ENCODE measurements around the gene ZMYND8. TPM values are rescaled to one million over a fixed set of nuclear protein-coding genes. Genes with fewer than 3 reads are reported as not detected.
"Not testable (repeated sequence)": the region's sequence is repeated elsewhere in the genome, so short reads cannot be mapped to it uniquely, and the experiment has no call there.

Gene ZMYND8
- total RNA-seq, 1 donor from 2014 or later = 19.2 TPM

DNA sequence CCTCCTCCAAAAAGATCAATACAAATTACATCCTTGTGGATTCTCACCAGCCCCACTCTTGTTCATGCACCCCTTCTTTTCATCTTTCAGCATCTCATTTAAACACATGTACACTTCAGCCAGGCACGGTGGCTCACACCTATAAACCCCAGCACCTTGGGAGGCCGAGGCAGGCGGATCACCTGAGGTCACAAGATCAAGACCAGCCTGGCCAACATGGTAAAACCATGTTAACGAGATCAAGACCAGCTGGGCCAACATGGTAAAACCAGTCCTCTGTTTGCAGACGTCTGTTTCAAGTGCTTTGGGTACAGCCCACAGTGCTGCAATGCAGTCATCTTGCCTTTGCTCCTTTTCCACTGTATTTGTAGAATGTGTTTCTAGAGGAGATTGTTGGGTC, 45.3 kb downstream of the ZMYND8 start:
- H3K27me3 ChIP-seq (ENCODE audit: control insufficient read depth, insufficient read depth, low read length) = no peaks in the 10 kb centered on the region
- H3K4me3 ChIP-seq (ENCODE audit: low read depth, low read length) = no peak overlapping the region
- H3K36me3 ChIP-seq (ENCODE audit: control insufficient read depth, insufficient read depth, low read length) = peaks cover 2% of the 10 kb centered on the region
- DNase-seq (ENCODE audit: low read depth) = no peak
- TF ChIP-seq, protein P1, sequence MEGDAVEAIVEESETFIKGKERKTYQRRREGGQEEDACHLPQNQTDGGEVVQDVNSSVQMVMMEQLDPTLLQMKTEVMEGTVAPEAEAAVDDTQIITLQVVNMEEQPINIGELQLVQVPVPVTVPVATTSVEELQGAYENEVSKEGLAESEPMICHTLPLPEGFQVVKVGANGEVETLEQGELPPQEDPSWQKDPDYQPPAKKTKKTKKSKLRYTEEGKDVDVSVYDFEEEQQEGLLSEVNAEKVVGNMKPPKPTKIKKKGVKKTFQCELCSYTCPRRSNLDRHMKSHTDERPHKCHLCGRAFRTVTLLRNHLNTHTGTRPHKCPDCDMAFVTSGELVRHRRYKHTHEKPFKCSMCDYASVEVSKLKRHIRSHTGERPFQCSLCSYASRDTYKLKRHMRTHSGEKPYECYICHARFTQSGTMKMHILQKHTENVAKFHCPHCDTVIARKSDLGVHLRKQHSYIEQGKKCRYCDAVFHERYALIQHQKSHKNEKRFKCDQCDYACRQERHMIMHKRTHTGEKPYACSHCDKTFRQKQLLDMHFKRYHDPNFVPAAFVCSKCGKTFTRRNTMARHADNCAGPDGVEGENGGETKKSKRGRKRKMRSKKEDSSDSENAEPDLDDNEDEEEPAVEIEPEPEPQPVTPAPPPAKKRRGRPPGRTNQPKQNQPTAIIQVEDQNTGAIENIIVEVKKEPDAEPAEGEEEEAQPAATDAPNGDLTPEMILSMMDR (IDR thresholded peaks at IDR 0.05; ENCODE audit: insufficient read depth, low read length, poor library complexity, severe bottlenecking) = no peak

DNA sequence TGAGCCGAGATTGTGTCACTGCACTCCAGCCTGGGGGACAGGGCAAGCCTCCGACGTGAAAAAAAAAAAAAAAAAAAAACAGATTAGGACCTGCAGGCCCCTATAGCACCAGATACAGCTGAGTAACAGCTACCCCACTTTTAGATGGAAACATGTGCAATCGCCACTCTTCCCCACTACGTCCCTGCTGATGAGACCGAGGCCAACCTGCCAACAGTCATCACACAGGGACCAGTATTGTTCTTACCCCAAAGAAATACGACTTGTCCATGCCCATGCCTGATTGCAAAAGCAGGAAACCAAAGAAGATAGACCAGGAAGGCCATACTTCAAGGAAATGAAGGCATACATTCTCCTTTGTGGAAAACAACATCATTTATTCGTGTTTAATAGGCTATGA, 45.8 kb downstream of the ZMYND8 start:
- no peak overlapping the region for H3K4me3 ChIP-seq (ENCODE audit: low read depth, low read length)
- TF ChIP-seq, protein P1 (IDR thresholded peaks at IDR 0.05; ENCODE audit: insufficient read depth, low read length, poor library complexity, severe bottlenecking) = no peak
- DNase-seq (ENCODE audit: low read depth) = no peak
- H3K36me3 ChIP-seq (ENCODE audit: control insufficient read depth, insufficient read depth, low read length) = peaks cover 2% of the 10 kb centered on the region
- H3K27me3 ChIP-seq (ENCODE audit: control insufficient read depth, insufficient read depth, low read length) = no peaks in the 10 kb centered on the region

DNA sequence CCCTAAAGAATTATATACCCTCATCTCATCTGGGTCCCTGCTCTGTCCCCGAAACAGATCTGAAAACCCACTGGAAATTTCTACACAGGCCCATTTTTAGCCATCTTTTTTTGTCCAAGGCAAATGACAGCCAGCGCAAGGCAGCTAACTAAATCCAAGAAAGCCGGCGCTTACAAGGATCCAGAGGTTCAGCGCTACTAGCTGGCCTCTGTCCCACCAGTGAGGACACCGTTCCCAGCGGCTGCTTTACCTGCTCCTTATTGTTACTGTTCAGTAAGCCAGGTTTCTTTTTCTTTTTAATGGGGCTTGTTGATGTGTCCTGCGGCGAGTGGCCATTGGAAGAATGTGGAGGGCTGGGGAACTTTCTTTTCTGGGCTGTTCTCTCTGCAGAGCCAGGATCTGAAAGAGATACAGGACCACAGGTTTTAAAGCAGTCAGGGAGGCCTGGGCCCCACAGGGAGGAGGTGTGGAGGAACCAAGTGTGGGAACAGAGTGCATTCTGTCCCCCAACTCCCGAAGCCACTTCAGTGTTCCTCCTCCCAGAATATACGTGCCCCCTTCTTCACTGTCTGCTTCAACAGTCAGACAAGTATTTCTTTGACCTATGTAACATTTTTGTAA, 46.6 kb downstream of the ZMYND8 start:
- Histone ChIP-seq H3K4me3 (ENCODE audit: low read depth, low read length) (no peak overlapping the region), H3K36me3 (ENCODE audit: control insufficient read depth, insufficient read depth, low read length) (peaks cover 2% of the 10 kb centered on the region), H3K27me3 (ENCODE audit: control insufficient read depth, insufficient read depth, low read length) (no peaks in the 10 kb centered on the region)
- TF ChIP-seq, protein P1 (IDR thresholded peaks at IDR 0.05; ENCODE audit: insufficient read depth, low read length, poor library complexity, severe bottlenecking) = no peak
- no peak for DNase-seq (ENCODE audit: low read depth)

DNA sequence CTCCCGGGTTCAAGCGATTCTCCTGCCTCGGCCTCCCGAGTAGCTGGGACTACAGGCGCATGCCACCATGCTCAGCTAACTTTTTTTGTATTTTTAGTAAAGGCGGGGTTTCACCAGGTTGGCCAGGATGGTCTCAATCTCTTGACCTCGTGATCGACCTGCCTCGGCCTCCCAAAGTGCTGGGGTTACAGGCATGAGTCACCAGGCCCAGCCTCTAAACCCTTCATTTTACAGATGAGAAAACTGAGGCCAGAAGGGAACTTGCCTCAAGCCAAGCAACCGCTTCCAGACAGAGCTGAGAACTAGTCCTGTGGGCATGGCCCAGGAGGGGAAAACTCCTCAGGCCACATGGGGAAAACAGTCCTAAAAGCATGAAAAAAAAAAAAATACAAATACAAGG, 47.1 kb downstream of the ZMYND8 start:
- DNase-seq (ENCODE audit: low read depth) = no peak
- TF ChIP-seq, protein P1 (IDR thresholded peaks at IDR 0.05; ENCODE audit: insufficient read depth, low read length, poor library complexity, severe bottlenecking) = no peak
- Histone ChIP-seq H3K27me3 (ENCODE audit: control insufficient read depth, insufficient read depth, low read length) (no peaks in the 10 kb centered on the region), H3K36me3 (ENCODE audit: control insufficient read depth, insufficient read depth, low read length) (peaks cover 2% of the 10 kb centered on the region), H3K4me3 (ENCODE audit: low read depth, low read length) (no peak overlapping the region)

DNA sequence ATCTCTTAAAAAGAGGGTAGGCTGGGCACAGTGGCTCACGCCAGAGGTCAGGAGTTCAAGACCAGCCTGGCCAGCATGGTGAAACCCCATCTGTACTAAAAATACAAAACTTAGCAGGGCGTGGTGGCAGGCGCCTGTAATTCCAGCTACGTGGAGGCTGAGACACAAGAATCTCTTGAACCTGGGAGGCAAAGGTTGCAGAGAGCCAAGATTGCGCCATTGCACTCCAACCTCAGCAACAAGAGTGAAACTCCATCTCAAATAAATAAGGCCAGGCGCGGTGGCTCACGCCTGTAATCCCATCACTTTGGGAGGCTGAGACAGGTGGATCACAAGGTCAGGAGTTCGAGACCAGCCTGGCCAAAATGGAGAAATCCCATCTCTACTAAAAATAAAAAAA, 48.9 kb downstream of the ZMYND8 start:
- DNase-seq (ENCODE audit: low read depth); H3K4me3 ChIP-seq (ENCODE audit: low read depth, low read length); H3K27me3 ChIP-seq (ENCODE audit: control insufficient read depth, insufficient read depth, low read length); H3K36me3 ChIP-seq (ENCODE audit: control insufficient read depth, insufficient read depth, low read length): not testable (repeated sequence)

DNA sequence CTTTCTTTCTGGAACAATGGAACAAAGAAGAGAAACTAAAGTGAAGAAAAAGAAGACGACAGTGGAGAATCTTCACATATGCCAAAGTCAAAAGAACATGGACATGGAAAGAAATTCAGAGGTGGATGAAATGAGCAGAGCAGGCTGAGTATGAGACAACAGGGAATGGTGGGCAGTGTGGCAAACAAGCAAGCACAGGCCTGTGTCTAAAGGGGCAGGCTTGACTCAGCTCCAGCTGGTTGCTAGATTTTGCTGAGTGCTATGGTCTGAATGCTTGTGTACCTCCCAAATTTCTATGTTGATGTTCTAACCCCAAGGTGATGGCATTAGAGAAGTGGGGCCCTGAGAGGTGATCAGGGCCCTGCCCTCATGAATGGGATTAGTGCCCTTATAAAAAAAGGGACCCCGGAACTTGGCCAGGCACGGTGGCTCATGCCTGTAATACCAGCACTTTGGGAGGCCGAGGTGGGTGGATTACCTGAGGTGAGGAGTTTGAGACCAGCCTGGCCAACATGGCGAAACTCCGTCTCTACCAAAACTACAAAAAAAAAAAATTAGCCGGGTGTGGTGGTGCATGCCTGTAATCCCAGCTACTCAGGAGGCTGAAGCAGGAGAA, 49.6 kb downstream of the ZMYND8 start:
- H3K36me3 ChIP-seq (ENCODE audit: control insufficient read depth, insufficient read depth, low read length) = peaks cover 2% of the 10 kb centered on the region
- no peak for DNase-seq (ENCODE audit: low read depth)
- H3K27me3 ChIP-seq (ENCODE audit: control insufficient read depth, insufficient read depth, low read length) = no peaks in the 10 kb centered on the region
- no peak overlapping the region for H3K4me3 ChIP-seq (ENCODE audit: low read depth, low read length)
- TF ChIP-seq, protein P1 (IDR thresholded peaks at IDR 0.05; ENCODE audit: insufficient read depth, low read length, poor library complexity, severe bottlenecking) = no peak

All from kidney epithelial cell (primary cell).